Measurements from ENCODE around the gene GPR27.

Gene GPR27

GRCh38 chr3:71753701-71754609 is at the start of gene GPR27:
Gene GPR27 (plus strand): TSS chr3:71753855. CDS start chr3:71754050, 195 bp downstream.
- TF ChIP-seq CTCF (IDR thresholded peaks at IDR 0.05), result no peak

GRCh38 chr3:71704915-71705314 is 48.7 kb upstream of the GPR27 start:
- no peak for TF ChIP-seq CTCF (IDR thresholded peaks at IDR 0.05)

- no peak for TF ChIP-seq CTCF (IDR thresholded peaks at IDR 0.05)
Measured at GRCh38 chr3:71705681-71706080, 48.0 kb upstream of the GPR27 start.

GRCh38 chr3:71707595-71707994 is 46.1 kb upstream of the GPR27 start:
- no peak for TF ChIP-seq CTCF (IDR thresholded peaks at IDR 0.05)

- TF ChIP-seq CTCF (IDR thresholded peaks at IDR 0.05), result no peak
Measured at GRCh38 chr3:71708476-71709105, 45.1 kb upstream of the GPR27 start.

GRCh38 chr3:71709908-71710511 is 43.6 kb upstream of the GPR27 start:
- no peak for TF ChIP-seq CTCF (IDR thresholded peaks at IDR 0.05)

- peak; percentile 70 for TF ChIP-seq CTCF (IDR thresholded peaks at IDR 0.05)
Measured at GRCh38 chr3:71710906-71711494, 42.7 kb upstream of the GPR27 start.

Measured in LNCAP (cell line).